HEK293 (cell line): ENCODE measurements around the gene CALR3.
A peak's percentile ranks its signal among the peaks of the same experiment; 100 is the strongest.

Experiments
- CTCF ChIA-PET: fragments of 350-600 bp; formaldehyde crosslinking; extraction: SDS; loops from one replicate; lab custom pipeline; 2021; ENCODE audit warnings: antibody characterized with exemption; lab: Yijun Ruan, JAX
- POLR2A ChIA-PET: fragments of 300-600 bp; formaldehyde crosslinking; extraction: SDS; loops from one replicate; lab custom pipeline; 2020; ENCODE audit warnings: antibody characterized with exemption, inconsistent platforms; lab: Yijun Ruan, JAX
- H3K27ac ChIP-seq: fragments of 200-500 bp; sonication (Bioruptor generic); 2 replicates; pipeline ENCODE4 v1.5.1; 2014; ENCODE audit warnings: low read depth, low read length, control low read depth, inconsistent platforms; ENCODE audit errors: extremely low read depth
- H3K36me3 ChIP-seq, 2 experiments: fragments of 200-500 bp in 1 of 2; sonication (Bioruptor generic) in 1 of 2; 1 replicate in 1 of 2; 2 replicates in 1 of 2; pipeline ENCODE4 v1.5.1; 2014 to 2017; ENCODE audit warnings: inconsistent platforms in 2 of 2, low read length in 2 of 2; ENCODE audit not compliant: control insufficient read depth in 2 of 2, insufficient read depth in 1 of 2
- H3K4me1 ChIP-seq: fragments of 200-500 bp; sonication (Bioruptor generic); 2 replicates; pipeline ENCODE4 v1.5.1; 2014; ENCODE audit warnings: mild to moderate bottlenecking, low read length, inconsistent platforms; ENCODE audit not compliant: control insufficient read depth, insufficient read depth
- H3K4me3 ChIP-seq: 2 replicates; pipeline ENCODE4 v1.5.1; 2011; ENCODE audit warnings: low read depth, mild to moderate bottlenecking, control low read depth, low read length, moderate library complexity
- H3K9me3 ChIP-seq: fragments of 200-500 bp; sonication (Bioruptor generic); 2 replicates; pipeline ENCODE4 v1.5.1; 2014; ENCODE audit warnings: low read depth, low read length, inconsistent platforms; ENCODE audit not compliant: control insufficient read depth, insufficient read depth
- GLIS1 ChIP-seq: fragments of 450-650 bp; formaldehyde crosslinking; IDR thresholded peaks from 2 replicates; pipeline ENCODE4 v1.5.1; 2016; ENCODE audit warnings: missing biosample characterization, missing genetic modification characterization
- KLF1 ChIP-seq: fragments of 450-650 bp; formaldehyde crosslinking; IDR thresholded peaks from 2 replicates; pipeline ENCODE4 v1.5.1; 2016; ENCODE audit warnings: missing biosample characterization, missing genetic modification characterization
- KLF7 ChIP-seq: fragments of 450-650 bp; formaldehyde crosslinking; IDR thresholded peaks from 2 replicates; pipeline ENCODE4 v1.5.1; 2016; ENCODE audit warnings: missing biosample characterization, missing genetic modification characterization, borderline replicate concordance
- PRDM10 ChIP-seq: fragments of 450-650 bp; formaldehyde crosslinking; IDR thresholded peaks from 2 replicates; pipeline ENCODE4 v1.5.1; 2016; ENCODE audit warnings: missing biosample characterization, missing genetic modification characterization
- ZBTB7A ChIP-seq: fragments of 450-650 bp; formaldehyde crosslinking; IDR thresholded peaks from 2 replicates; pipeline ENCODE4 v1.5.1; 2016; ENCODE audit warnings: low read depth, missing biosample characterization, missing genetic modification characterization
- ZFHX2 ChIP-seq: fragments of 450-650 bp; formaldehyde crosslinking; conservative IDR thresholded peaks from 2 replicates; pipeline ENCODE4 v1.5.1; 2016; ENCODE audit warnings: missing biosample characterization, missing genetic modification characterization
- ZFP37 ChIP-seq: fragments of 450-650 bp; formaldehyde crosslinking; IDR thresholded peaks from 2 replicates; pipeline ENCODE4 v1.5.1; 2016; ENCODE audit warnings: missing biosample characterization, missing genetic modification characterization
- ZNF10 ChIP-seq: fragments of 450-650 bp; formaldehyde crosslinking; IDR thresholded peaks from 2 replicates; pipeline ENCODE4 v1.5.1; 2017; ENCODE audit warnings: missing biosample characterization, missing genetic modification characterization
- ZNF184 ChIP-seq: fragments of 450-650 bp; IDR thresholded peaks from 2 replicates; pipeline ENCODE4 v1.5.1; 2018; ENCODE audit warnings: missing biosample characterization, mild to moderate bottlenecking, missing genetic modification characterization
- ZNF23 ChIP-seq: fragments of 450-650 bp; formaldehyde crosslinking; IDR thresholded peaks from 2 replicates; pipeline ENCODE4 v1.5.1; 2016; ENCODE audit warnings: missing biosample characterization, missing genetic modification characterization, borderline replicate concordance
- ZNF324 ChIP-seq: fragments of 450-650 bp; formaldehyde crosslinking; IDR thresholded peaks from 2 replicates; pipeline ENCODE4 v1.5.1; 2016; ENCODE audit warnings: missing biosample characterization, missing genetic modification characterization
- ZNF404 ChIP-seq: fragments of 450-650 bp; formaldehyde crosslinking; IDR thresholded peaks from 2 replicates; pipeline ENCODE4 v1.5.1; 2017; ENCODE audit warnings: missing biosample characterization, missing genetic modification characterization
- ZNF433 ChIP-seq: fragments of 450-650 bp; formaldehyde crosslinking; IDR thresholded peaks from 2 replicates; pipeline ENCODE4 v1.5.1; 2016; ENCODE audit warnings: missing biosample characterization, missing genetic modification characterization, low read depth
- ZNF48 ChIP-seq: fragments of 450-650 bp; formaldehyde crosslinking; IDR thresholded peaks from 2 replicates; pipeline ENCODE4 v1.5.1; 2016; ENCODE audit warnings: missing biosample characterization, missing genetic modification characterization
- ZNF654 ChIP-seq: fragments of 450-650 bp; formaldehyde crosslinking; IDR thresholded peaks from 2 replicates; pipeline ENCODE4 v1.5.1; 2016; ENCODE audit warnings: low read depth, missing biosample characterization, missing genetic modification characterization
- TF ChIP-seq, protein P1 (sequence below): fragments of 450-650 bp; formaldehyde crosslinking; IDR thresholded peaks from 2 replicates; pipeline ENCODE4 v1.5.1; 2016; ENCODE audit warnings: missing biosample characterization, missing genetic modification characterization
- TF ChIP-seq, protein P2 (sequence below): fragments of 450-650 bp; formaldehyde crosslinking; IDR thresholded peaks from 2 replicates; pipeline ENCODE4 v1.5.1; 2016; ENCODE audit warnings: missing biosample characterization, missing genetic modification characterization
- TF ChIP-seq, protein P3 (sequence below): fragments of 450-650 bp; formaldehyde crosslinking; IDR thresholded peaks from 2 replicates; pipeline ENCODE4 v1.5.1; 2016; ENCODE audit warnings: missing biosample characterization, missing genetic modification characterization, low read depth

Gene CALR3

GRCh38 chr19:16442386-16443276 lies 53.3 kb downstream of the CALR3 start (continued):
- TF ChIP-seq ZFHX2 (tag by site-specific recombination) (peak; percentile 45), PRDM10 (tag by site-specific recombination) (peak; percentile 53), ZFP37 (tag by site-specific recombination) (no peak)
- TF ChIP-seq, protein P1, sequence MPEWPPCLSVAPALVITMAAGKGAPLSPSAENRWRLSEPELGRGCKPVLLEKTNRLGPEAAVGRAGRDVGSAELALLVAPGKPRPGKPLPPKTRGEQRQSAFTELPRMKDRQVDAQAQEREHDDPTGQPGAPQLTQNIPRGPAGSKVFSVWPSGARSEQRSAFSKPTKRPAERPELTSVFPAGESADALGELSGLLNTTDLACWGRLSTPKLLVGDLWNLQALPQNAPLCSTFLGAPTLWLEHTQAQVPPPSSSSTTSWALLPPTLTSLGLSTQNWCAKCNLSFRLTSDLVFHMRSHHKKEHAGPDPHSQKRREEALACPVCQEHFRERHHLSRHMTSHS (tag by site-specific recombination) = no peak

GRCh38 chr19:16441661-16442162 lies 54.3 kb downstream of the CALR3 start:
- ChIA-PET POLR2A (interaction anchor here (0.7 to 1.7 kb wide), 3 partner anchors 55 to 131 kb away, joined by 3 to 9 read pairs (median 7); partner anchors contain the start of genes C19orf44, CALR3 and SLC35E1), CTCF (interaction anchor here (0.6 to 2.9 kb wide), 22 partner anchors 10 to 661 kb away, joined by 3 to 20 read pairs (median 4); partner anchors contain the start of genes C19orf44 and CALR3)
- Histone ChIP-seq H3K4me1 (peaks cover 11% of the 10 kb centered on the region), H3K36me3 (peaks cover 8 to 28% of the 10 kb centered on the region in 2 experiments), H3K9me3 (no peaks in the 10 kb centered on the region), H3K27ac (no peak overlapping the region), H3K4me3 (no peak overlapping the region)
- TF ChIP-seq PRDM10 (tag by site-specific recombination) = no peak
- no peak for TF ChIP-seq ZNF433 (tag by site-specific recombination)
- 0 out of 2 replicates have a peak, but pooled peaks have one; percentile 34 for TF ChIP-seq ZNF10 (tag by site-specific recombination)
- no peak for TF ChIP-seq ZNF23 (tag by site-specific recombination)
- TF ChIP-seq ZNF48 (tag by site-specific recombination) = no peak
- no peak for TF ChIP-seq KLF1
- TF ChIP-seq, protein P2, sequence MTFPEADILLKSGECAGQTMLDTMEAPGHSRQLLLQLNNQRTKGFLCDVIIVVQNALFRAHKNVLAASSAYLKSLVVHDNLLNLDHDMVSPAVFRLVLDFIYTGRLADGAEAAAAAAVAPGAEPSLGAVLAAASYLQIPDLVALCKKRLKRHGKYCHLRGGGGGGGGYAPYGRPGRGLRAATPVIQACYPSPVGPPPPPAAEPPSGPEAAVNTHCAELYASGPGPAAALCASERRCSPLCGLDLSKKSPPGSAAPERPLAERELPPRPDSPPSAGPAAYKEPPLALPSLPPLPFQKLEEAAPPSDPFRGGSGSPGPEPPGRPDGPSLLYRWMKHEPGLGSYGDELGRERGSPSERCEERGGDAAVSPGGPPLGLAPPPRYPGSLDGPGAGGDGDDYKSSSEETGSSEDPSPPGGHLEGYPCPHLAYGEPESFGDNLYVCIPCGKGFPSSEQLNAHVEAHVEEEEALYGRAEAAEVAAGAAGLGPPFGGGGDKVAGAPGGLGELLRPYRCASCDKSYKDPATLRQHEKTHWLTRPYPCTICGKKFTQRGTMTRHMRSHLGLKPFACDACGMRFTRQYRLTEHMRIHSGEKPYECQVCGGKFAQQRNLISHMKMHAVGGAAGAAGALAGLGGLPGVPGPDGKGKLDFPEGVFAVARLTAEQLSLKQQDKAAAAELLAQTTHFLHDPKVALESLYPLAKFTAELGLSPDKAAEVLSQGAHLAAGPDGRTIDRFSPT (tag by site-specific recombination) = no peak
- TF ChIP-seq ZBTB7A (tag by site-specific recombination) = no peak
- peak; percentile 72; the same call in 1 of the 2 replicates for TF ChIP-seq ZNF184 (tag by site-specific recombination)
- TF ChIP-seq, protein P3, sequence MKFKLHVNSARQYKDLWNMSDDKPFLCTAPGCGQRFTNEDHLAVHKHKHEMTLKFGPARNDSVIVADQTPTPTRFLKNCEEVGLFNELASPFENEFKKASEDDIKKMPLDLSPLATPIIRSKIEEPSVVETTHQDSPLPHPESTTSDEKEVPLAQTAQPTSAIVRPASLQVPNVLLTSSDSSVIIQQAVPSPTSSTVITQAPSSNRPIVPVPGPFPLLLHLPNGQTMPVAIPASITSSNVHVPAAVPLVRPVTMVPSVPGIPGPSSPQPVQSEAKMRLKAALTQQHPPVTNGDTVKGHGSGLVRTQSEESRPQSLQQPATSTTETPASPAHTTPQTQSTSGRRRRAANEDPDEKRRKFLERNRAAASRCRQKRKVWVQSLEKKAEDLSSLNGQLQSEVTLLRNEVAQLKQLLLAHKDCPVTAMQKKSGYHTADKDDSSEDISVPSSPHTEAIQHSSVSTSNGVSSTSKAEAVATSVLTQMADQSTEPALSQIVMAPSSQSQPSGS (tag by site-specific recombination) = no peak
- TF ChIP-seq ZFP37 (tag by site-specific recombination) = no peak
- no peak for TF ChIP-seq KLF7 (tag by site-specific recombination)
- TF ChIP-seq ZNF654 (tag by site-specific recombination) = peak; percentile 30
- no peak for TF ChIP-seq ZNF404 (tag by site-specific recombination)
- TF ChIP-seq GLIS1 (tag by site-specific recombination) = peak; percentile 75
- TF ChIP-seq ZNF324 = no peak
